AG08395 (cell line): ENCODE results near the gene ST8SIA6.
"Not testable (repeated sequence)": the region's sequence is repeated elsewhere in the genome, so short reads cannot be mapped to it uniquely, and the experiment has no call there.

Experiments
- DNase-seq: peaks from one replicate; pipeline ENCODE4 v3.0.0; 2012; ENCODE audit warnings: mixed read lengths, low spot score

The ST8SIA6 gene

DNA sequence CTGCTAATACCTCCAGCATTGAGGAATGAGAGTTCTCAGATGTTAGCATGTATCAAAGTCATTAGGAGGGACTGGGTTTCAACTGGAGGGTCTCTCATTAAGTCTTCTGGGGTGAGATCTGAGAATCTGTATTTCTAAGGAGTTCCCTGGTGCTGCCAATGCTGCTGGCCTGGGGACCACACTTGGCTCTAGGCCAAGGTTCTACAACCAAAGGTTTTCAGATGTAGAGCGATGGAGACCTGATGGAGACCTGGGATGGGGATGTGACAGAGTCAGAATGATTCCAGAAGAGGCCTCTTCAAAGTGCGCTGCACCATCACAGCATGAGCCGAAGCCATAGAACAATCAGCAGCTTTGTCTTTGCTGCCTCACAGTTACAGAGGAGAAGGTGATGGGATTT lies 27.2 kb downstream of the ST8SIA6 start:
- DNase-seq: no peak

DNA sequence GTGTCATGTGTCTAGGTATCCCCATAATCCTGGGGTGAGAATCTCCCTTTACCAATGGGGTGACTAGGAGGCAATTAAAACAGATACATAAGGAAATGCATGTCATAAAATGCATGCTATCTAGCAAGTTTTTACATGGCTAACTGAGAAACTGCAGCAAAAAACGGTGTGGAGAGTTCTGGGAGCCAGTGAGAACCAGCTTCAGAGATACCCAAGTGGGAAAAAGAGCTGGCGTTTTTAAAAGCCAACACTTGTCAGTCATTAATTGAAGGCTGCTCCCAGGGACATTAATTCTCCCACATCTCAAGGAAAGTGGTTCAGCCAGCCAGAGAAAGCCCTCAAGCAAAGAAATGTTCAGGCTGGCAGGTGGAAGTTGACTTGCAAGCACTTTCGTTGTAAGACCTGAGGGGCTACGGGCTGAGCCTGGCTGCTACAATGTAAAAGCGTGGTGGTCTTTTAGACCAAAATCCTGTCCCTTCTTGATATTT lies 28.1 kb downstream of the ST8SIA6 start:
- no peak for DNase-seq

DNA sequence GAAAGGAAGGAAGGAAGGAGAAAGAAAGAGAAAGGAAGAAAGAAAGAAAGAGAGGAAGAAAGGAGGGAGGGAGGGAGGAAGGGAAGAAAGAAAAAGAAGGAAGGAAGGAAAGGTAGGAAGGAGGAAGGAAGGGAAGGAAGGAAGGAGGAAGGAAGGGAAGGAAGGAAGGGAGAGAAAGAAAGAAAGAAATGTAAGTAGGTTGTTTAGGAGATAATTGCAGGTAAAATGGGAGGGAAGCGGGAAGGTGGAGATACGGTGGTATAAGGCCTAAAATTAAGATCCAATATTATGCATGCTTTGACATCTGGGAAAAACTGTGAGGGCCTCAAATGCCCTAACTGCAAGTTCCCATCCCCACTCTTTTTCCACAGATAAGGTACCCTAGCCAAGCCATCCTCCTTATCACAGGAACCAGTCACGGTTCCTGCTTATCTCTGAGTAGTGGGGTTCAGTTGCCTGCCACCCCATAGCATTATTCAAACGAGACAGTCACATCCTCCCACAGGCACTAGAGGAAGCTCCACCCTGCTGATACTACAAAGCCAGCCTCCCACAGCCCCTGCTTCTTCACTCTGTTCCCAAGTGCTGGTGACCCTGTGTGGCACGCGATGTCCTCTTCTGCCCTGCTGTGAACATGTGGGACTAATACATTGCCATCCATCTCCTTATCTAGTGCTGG lies 28.7 kb downstream of the ST8SIA6 start:
- no peak for DNase-seq

DNA sequence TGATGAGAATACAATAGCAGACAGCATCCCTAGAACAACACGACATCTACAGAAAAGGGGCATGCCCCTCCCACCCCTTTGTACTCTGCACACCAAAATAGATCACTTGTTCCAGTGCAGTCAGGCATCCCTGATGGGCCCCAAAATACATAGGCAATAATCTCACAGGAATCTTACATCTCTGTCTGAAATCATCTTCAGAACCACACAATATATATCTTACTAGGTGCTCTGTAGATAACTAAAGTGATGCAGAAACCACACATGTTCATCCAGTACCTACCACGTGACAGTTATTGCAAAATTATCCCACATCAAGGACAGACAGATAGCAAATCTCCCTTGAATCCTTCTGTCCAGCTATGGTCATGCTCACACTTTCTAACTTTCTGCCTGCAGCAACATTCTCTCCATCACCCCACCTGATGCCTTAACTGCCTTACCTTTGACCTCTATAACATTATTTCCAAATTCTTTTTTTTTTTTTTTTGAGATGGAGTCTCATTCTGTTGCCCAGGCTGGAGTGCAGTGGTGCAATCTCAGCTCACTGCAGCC lies 30.7 kb downstream of the ST8SIA6 start:
- DNase-seq: no peak

DNA sequence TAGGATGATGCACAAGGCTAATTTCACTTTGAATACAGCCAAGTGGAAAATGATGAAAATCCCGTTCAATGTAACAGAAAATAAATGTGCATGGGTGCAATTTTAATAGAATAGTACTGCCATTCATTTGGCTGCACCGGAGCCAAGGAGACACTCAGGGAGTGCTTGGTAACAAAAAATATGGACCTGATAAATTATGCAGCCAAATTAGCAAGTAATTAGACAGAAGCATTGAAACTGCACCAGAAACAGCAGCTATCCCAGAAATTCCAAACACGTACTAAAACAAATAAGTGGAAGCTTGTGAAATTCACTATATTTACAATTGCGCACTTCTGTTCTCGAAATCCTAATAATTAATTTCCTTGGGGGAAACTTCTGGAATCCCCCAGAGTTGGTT lies 31.5 kb downstream of the ST8SIA6 start:
- no peak for DNase-seq

DNA sequence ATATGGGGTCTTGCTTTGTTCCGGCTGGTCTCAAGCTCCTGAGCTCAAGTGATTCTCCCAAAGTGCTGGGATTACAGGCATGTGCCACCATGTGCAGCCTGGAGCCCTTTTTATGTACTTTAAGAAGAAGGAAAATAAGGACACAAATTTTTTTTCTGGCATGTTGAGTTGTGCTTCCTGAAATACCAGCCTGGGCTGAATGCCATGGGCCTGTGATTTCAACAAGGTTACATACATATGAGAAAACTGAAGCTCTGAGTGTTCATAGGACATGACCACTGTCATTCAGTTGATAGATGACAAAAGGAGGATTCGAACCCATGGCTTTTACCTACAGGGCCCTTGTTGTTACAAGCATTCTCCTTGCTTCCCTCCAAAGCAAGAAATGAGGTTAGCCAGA lies 36.1 kb downstream of the ST8SIA6 start:
- no peak for DNase-seq

DNA sequence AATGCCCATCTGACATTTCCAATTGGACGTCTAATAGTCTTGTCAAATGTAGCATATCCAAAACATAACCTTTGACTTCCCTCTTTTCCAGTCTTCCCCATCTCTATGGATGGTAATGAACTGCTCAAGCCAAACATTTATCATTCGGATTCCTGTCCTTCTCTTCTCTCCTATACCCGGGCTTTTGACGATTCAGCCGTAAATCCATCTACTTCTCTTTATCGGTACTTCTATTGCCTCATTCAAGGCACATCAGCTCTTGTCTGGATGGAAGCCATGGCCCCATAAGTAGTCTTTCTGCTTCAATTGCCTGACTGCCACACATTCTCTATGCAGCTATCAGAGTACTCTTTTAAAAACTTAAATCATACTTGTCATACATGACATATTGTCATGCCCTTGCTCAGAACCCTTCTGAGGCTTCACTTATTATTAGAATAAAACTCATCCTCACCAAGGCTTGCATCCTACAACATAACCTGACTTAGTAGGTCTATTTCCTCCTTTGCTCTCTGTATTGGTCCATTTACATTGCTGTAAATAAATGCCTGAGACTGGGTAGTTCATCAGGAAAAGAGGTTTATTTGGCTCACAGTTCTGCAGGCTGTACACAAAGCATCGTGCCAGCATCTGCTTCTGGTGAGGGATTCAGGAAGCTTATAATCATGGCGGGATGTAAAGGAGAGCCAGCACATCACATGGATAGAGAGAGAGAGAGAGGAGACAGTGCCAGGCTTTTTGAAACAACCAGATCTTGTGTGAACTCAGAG lies 37.8 kb downstream of the ST8SIA6 start:
- DNase-seq: no peak

DNA sequence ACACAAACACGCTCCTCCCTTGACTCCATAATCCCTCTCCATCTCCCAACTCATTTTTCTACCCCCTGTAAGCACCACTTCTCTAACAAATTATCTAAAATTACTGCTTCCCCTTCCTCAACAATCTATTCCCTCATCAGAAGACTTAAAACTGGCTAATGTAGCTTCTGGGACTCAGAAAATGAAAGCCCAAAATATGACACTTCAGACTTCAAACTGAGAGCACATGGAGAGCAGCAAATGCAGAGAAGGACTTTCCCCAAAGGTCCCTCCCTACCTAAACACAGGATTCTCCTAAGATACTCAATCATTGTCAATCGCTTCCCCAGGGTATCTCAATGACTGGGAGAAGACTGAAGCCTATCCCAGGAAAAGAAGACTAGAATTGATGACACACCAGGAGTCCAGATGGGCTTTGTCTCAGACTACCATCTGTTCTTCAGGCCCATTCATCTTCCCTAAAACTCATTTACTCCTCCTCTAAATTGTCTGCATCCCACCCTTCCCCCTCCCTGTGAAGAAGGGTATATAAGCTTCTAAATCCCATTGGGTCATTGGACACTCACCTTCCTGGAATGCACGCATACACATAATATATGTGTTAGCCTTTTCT lies 39.2 kb downstream of the ST8SIA6 start:
- DNase-seq: no peak

DNA sequence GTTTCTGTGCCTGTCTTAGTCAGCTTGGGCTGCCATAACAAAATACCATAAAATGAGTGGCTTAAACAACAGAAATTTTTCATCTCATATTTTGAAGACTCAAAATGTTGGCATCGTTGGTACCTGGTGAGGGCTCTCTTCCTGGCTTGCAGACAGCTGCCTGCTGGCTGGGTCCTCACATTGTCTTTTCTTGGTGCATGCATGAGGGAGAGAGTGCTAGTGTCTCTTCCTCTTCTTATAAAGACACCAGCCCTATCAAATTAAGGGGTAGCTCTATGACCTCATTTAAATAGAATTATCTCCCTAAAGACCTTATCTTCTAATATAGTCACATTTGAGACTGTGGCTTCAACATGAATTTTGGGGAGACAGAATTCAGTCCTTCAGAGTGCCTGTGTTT lies 39.9 kb downstream of the ST8SIA6 start:
- DNase-seq: no peak

DNA sequence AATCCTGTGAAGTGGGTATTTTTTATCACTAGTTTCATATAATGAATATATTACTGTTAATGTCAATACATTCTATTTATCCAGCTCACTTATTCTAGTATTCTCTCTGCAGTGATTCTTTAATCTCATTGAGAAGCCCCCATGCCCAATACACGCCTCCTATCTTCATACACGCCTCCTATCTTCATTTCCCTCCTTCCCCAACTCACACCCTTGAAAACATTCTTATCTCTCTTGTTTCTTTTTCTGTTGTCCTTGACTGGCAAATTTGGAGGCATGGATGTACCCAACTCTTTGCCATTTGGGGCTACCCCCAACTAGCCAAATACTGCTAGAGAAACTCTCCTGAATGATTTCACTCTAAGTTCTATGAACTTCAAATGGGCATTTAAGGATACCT lies 40.5 kb downstream of the ST8SIA6 start:
- DNase-seq: no peak

DNA sequence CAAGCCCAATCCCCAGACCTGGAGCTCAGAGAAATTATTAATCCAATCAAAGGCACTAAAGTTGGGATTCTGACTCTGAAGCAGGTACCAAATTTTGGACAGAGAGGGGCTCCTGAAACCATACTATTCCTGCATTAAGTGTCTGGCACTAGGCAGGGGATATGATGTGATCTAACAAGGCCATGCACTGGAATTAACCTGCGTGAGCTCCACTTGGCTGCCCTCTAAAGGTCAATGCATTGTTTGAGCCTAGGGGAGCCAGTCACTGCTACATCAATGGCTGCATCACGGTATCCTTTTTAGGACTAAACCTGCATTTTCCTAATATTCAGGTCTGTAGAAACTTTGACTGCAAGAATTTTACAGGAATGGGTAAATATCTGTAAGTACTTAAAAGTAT lies 42.1 kb downstream of the ST8SIA6 start:
- DNase-seq: no peak

DNA sequence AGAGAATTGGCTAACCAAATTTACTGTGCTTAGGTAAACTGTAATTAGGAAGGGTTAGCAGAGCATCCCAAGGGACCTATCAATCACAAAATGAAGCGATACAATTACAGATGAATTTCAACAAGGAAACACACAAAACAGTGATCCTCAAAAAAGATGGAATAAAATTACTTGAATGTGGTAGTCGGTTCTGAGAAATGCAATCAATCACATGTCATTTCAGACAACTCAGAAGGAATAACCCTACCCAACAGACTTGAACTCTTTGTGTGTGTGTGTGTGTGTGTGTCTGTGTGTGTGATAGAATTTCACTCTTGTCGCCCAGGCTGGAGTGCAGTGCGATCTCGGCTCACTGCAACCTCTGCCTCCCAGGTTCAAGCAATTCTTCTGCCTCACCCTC lies 43.5 kb downstream of the ST8SIA6 start:
- no peak for DNase-seq

DNA sequence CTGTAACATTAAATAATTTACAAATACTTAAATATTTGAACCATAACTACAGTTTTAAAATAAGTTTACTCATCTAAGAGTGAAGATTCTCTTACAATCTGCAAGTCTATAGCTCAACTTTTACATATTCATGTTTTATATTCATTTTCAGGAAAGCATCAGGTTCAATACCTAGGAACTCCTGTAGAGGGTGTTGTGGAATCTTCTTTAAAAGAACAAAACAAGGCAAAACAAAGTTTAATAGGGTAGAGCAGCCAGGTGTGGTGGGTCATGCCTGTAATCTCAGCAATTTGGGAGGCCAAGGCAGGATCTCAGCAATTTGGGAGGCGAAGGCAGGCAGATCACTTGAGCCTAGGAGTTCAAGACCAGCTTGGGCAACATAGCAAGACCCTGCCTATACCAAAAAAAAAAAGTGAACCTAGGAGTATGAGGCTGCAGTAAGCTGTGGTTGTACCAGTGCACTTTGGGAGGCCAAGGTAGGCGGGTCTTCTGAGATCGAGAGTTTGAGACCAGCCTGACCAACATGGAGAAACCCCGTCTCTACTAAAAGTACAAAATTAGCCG lies 45.1 kb downstream of the ST8SIA6 start:
- peak; percentile 21 for DNase-seq

DNA sequence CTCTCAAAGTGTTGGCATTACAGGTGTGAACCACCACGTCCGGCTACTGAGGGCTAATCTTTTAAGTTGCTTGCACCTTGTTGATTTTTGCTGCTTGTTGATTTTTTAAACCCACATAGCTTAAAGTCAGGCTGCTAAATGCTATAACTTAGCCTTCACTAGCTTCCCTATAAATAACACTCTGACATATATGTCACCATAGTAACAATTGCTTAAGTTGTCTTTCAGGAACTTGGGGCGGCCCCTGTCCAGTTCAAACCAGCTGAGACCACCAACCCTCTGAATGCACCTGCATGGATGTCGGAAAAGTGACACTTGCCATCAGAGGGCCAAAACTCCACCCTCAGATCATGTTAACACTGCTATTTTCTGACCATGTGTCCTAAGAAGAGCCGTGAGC lies 47.3 kb downstream of the ST8SIA6 start:
- no peak for DNase-seq

DNA sequence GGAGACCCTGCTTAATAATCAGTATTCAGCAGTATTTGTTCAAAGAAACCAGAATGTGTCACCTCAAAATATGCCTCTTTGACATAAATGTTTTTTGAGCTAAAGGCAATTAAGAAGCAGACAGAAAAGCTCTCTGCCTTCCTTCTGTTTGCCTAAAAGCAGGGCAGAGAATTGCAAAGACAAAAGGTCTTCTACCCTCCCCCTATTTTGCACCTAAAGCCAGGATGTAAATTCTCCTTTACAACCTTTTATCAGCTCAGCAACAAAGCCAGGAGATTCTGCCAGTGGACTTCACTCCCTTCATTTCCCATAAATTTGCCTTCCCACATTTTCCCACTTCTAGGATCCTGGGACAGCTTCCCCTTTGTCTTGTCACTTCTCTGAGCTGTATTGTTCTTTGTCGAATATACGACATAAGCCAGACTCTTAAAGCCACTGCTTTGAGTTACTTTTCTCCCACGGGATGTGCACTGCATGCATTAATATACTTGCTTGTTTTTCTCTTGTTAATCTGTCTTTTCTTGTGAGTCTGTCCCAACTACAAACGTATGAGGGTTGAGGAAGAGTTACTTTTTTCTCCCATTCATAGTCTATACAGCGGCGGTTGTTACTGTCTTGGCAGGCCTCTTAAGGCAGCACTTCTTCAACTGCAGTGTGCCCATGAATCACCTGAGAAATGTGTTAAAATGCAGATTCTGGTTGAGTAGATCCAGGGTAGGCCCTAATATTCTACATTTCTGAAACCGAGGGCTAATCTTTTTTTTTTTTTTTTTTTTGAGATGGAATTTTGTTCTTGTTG lies 48.2 kb downstream of the ST8SIA6 start:
- DNase-seq: no peak

DNA sequence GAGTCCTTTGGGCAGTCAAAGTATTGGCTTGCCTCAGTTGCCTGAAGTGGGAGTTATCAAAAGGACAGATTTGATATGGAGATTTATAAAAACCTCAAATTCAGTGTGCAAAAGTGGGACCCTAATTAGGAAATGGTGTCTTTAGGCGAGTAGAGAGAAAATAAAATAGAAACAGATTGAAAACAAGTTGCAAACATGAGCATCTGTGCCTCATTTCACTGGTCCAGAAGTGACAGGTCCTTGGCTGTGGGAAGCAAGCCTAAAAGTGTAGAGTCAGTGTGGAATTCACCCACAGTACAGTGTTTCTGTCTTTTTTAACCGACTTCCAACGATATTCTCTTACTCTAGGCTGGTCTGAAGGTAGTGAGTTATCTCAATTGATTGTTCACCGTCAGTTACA lies 51.2 kb downstream of the ST8SIA6 start:
- DNase-seq: no peak

DNA sequence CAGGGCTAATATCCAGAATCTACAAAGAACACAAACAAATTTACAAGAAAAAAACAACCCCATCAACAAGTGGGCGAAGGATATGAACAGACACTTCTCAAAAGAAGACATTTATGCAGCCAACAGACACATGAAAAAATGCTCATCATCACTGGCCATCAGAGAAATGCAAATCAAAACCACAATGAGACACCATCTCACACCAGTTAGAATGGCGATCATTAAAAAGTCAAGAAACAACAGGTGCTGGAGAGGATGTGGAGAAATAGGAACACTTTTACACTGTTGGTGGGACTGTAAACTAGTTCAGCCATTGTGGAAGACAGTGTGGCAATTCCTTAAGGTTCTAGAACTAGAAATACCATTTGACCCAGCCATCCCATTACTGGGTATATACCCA lies 52.4 kb downstream of the ST8SIA6 start:
- not testable (repeated sequence) for DNase-seq

DNA sequence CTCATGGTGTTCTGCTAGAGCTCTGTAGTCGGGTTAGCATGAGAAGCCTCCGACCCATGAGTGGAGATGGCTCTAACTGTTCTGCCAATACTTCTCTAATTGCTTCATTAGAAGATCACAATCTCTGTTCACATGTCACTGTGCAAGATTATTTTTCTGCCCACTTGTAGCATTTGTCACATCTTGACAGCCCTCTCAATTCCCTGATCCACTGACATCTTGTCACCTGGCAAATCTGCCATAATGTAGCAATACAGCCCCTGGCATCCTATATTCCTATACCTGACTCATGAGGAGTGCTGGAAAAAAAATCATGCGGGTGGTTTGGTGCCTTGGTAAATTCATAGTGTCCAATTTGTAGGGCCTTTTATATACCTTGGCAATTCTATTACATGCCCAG lies 58.4 kb downstream of the ST8SIA6 start:
- DNase-seq: no peak

DNA sequence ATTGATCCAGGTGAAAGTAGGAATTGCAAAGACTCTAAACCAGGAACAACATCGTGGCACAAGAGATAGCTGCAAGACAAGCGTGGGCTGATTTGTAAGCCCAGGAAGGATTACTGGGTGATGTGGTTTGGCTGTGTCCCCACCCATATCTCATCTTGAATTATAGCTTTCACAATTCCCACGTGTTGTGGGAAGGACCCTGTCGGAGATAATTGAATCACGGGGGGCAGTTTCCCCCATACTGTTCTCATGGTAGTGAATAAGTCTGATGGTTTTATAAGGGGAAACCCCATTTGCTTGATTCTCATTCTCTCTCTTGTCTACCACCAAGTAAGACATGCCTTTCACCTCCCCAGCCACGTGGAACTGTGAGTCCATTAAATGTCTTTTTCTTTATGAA lies 59.5 kb downstream of the ST8SIA6 start:
- DNase-seq: no peak

DNA sequence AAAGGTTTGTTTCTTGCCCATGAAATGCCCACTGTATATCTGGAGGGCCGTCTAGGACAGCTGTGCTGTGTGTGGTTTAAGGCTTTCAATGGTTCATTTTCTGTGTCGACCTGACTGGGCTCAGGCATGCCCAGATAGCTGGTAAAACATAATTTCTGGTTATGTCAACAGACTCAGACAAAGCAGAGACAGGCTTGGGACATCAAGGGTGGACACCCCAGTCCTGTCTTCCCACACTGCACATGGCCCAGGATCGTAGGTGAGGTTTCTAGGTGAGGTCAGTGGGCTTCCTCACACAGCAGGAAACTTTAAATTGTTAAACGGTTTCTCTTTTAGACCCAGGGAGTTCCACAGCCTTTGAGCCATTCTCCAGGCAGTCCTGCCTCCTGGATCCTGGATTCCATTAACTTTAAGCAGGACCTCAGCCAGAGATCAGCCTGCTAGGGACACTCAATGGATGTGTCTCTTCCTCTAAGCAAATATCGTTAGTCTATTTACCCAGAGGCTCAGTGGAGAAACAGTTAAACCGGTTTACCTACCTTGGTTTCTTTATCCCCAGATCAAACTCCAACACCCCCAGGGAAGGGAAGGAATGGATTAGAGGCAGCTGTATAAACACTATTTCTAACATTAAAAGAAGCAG lies 66.4 kb downstream of the ST8SIA6 start:
- DNase-seq: peak; percentile 4

DNA sequence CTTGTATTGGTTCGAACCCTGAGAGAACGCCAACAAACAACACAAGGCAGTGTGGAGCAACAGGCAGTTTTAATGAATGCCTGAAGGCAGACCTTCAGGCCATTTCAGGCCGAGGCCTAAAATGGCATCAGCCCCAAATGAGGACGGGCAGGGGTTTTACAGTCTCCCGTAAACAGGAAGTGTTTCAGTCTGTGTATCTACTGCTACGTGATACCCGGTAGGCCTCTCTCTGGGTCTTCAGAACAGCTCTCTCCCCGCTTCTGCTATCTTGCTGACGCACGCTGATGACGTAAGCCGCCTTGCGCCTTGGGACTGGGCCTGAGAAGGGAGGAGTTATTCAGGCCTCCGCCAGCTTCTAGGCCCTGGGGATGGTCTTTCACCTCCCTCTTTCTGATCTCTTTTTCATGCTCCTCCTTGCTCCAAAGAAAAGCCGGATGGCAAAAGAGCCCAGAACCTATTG lies 67.7 kb downstream of the ST8SIA6 start:
- no peak for DNase-seq
